ENCODE data around the gene SMIM20.

The SMIM20 gene

GRCh38 chr4:25925486-25926201 is 11.6 kb downstream of the SMIM20 start:
- Histone ChIP-seq H3K4me3 (ENCODE audit: low read length in 2 of 2) (no peak overlapping the region), H3K27ac (ENCODE audit: low read depth in 2 of 2, low read length in 2 of 2) (no peak overlapping the region), H3K36me3 (ENCODE audit: control insufficient read depth in 2 of 2, insufficient read depth in 2 of 2, low read length in 2 of 2) (peaks cover 0 to 7% of the 10 kb centered on the region in 2 donors), H3K9ac (ENCODE audit: low read depth in 1 of 2, low read length in 2 of 2) (no peak overlapping the region), H3K4me1 (ENCODE audit: control insufficient read depth in 2 of 2, insufficient read depth in 2 of 2, low read length in 2 of 2) (peaks cover 0 to 8% of the 10 kb centered on the region in 2 donors), H3K9me3 (ENCODE audit: control insufficient read depth in 2 of 2, low read length in 2 of 2) (no peaks in the 10 kb centered on the region), H3K27me3 (ENCODE audit: control insufficient read depth in 2 of 2, insufficient read depth in 2 of 2, low read length in 2 of 2) (no peaks in the 10 kb centered on the region)

- Histone ChIP-seq H3K27me3 (ENCODE audit: control insufficient read depth in 2 of 2, insufficient read depth in 2 of 2, low read length in 2 of 2) (no peaks in the 10 kb centered on the region), H3K9ac (ENCODE audit: low read depth in 1 of 2, low read length in 2 of 2) (no peak overlapping the region), H3K9me3 (ENCODE audit: control insufficient read depth in 2 of 2, low read length in 2 of 2) (no peaks in the 10 kb centered on the region), H3K27ac (ENCODE audit: low read depth in 2 of 2, low read length in 2 of 2) (no peak overlapping the region), H3K4me3 (ENCODE audit: low read length in 2 of 2) (no peak overlapping the region), H3K4me1 (ENCODE audit: control insufficient read depth in 2 of 2, insufficient read depth in 2 of 2, low read length in 2 of 2) (peaks cover 0 to 8% of the 10 kb centered on the region in 2 donors), H3K36me3 (ENCODE audit: control insufficient read depth in 2 of 2, insufficient read depth in 2 of 2, low read length in 2 of 2) (peaks cover 0 to 7% of the 10 kb centered on the region in 2 donors)
These were observed 12.4 kb downstream of the SMIM20 start for GRCh38 chr4:25926462-25926861.

GRCh38 chr4:25927361-25928195 is 13.6 kb downstream of the SMIM20 start:
- H3K4me3 ChIP-seq (ENCODE audit: low read length in 2 of 2): no peak overlapping the region
- H3K9me3 ChIP-seq (ENCODE audit: control insufficient read depth in 2 of 2, low read length in 2 of 2): no peaks in the 10 kb centered on the region
- no peaks in the 10 kb centered on the region for H3K27me3 ChIP-seq (ENCODE audit: control insufficient read depth in 2 of 2, insufficient read depth in 2 of 2, low read length in 2 of 2)
- no peak overlapping the region for H3K27ac ChIP-seq (ENCODE audit: low read depth in 2 of 2, low read length in 2 of 2)
- peaks cover 0 to 8% of the 10 kb centered on the region in 2 donors for H3K4me1 ChIP-seq (ENCODE audit: control insufficient read depth in 2 of 2, insufficient read depth in 2 of 2, low read length in 2 of 2)
- no peak overlapping the region for H3K9ac ChIP-seq (ENCODE audit: low read depth in 1 of 2, low read length in 2 of 2)
- peaks cover 0 to 7% of the 10 kb centered on the region in 2 donors for H3K36me3 ChIP-seq (ENCODE audit: control insufficient read depth in 2 of 2, insufficient read depth in 2 of 2, low read length in 2 of 2)

GRCh38 chr4:25928379-25929297 is 14.6 kb downstream of the SMIM20 start:
- H3K9ac ChIP-seq (ENCODE audit: low read depth in 1 of 2, low read length in 2 of 2): no peak overlapping the region
- peak overlapping the region in 1 of 2 donors; percentile 15 for H3K4me3 ChIP-seq (ENCODE audit: low read length in 2 of 2)
- H3K27me3 ChIP-seq (ENCODE audit: control insufficient read depth in 2 of 2, insufficient read depth in 2 of 2, low read length in 2 of 2): no peaks in the 10 kb centered on the region
- H3K36me3 ChIP-seq (ENCODE audit: control insufficient read depth in 2 of 2, insufficient read depth in 2 of 2, low read length in 2 of 2): peaks cover 0 to 7% of the 10 kb centered on the region in 2 donors
- H3K27ac ChIP-seq (ENCODE audit: low read depth in 2 of 2, low read length in 2 of 2): peak overlapping the region; percentile 27 to 41
- H3K9me3 ChIP-seq (ENCODE audit: control insufficient read depth in 2 of 2, low read length in 2 of 2): no peaks in the 10 kb centered on the region
- H3K4me1 ChIP-seq (ENCODE audit: control insufficient read depth in 2 of 2, insufficient read depth in 2 of 2, low read length in 2 of 2): peaks cover 0 to 8% of the 10 kb centered on the region in 2 donors

GRCh38 chr4:25929298-25929686 is 15.3 kb downstream of the SMIM20 start:
- peak overlapping the region in 1 of 2 donors; percentile 9 for H3K27ac ChIP-seq (ENCODE audit: low read depth in 2 of 2, low read length in 2 of 2)
- no peak overlapping the region for H3K4me3 ChIP-seq (ENCODE audit: low read length in 2 of 2)

GRCh38 chr4:25930731-25931354 is 16.8 kb downstream of the SMIM20 start:
- H3K4me1 ChIP-seq (ENCODE audit: control insufficient read depth in 2 of 2, insufficient read depth in 2 of 2, low read length in 2 of 2): peaks cover 0 to 8% of the 10 kb centered on the region in 2 donors
- no peaks in the 10 kb centered on the region for H3K27me3 ChIP-seq (ENCODE audit: control insufficient read depth in 2 of 2, insufficient read depth in 2 of 2, low read length in 2 of 2)
- peaks cover 0 to 7% of the 10 kb centered on the region in 2 donors for H3K36me3 ChIP-seq (ENCODE audit: control insufficient read depth in 2 of 2, insufficient read depth in 2 of 2, low read length in 2 of 2)
- no peak overlapping the region for H3K27ac ChIP-seq (ENCODE audit: low read depth in 2 of 2, low read length in 2 of 2)
- H3K9ac ChIP-seq (ENCODE audit: low read depth in 1 of 2, low read length in 2 of 2): no peak overlapping the region
- H3K9me3 ChIP-seq (ENCODE audit: control insufficient read depth in 2 of 2, low read length in 2 of 2): no peaks in the 10 kb centered on the region
- no peak overlapping the region for H3K4me3 ChIP-seq (ENCODE audit: low read length in 2 of 2)

More at GRCh38 chr4:25929298-25929686, 15.3 kb downstream of the SMIM20 start:
- Histone ChIP-seq H3K27me3 (ENCODE audit: control insufficient read depth in 2 of 2, insufficient read depth in 2 of 2, low read length in 2 of 2) (no peaks in the 10 kb centered on the region), H3K36me3 (ENCODE audit: control insufficient read depth in 2 of 2, insufficient read depth in 2 of 2, low read length in 2 of 2) (peaks cover 0 to 7% of the 10 kb centered on the region in 2 donors), H3K4me1 (ENCODE audit: control insufficient read depth in 2 of 2, insufficient read depth in 2 of 2, low read length in 2 of 2) (peaks cover 0 to 8% of the 10 kb centered on the region in 2 donors), H3K9me3 (ENCODE audit: control insufficient read depth in 2 of 2, low read length in 2 of 2) (no peaks in the 10 kb centered on the region), H3K9ac (ENCODE audit: low read depth in 1 of 2, low read length in 2 of 2) (no peak overlapping the region)

GRCh38 chr4:25936696-25937095 is 22.7 kb downstream of the SMIM20 start:
- Histone ChIP-seq H3K27ac (ENCODE audit: low read depth in 2 of 2, low read length in 2 of 2) (no peak overlapping the region), H3K9ac (ENCODE audit: low read depth in 1 of 2, low read length in 2 of 2) (no peak overlapping the region), H3K27me3 (ENCODE audit: control insufficient read depth in 2 of 2, insufficient read depth in 2 of 2, low read length in 2 of 2) (no peaks in the 10 kb centered on the region), H3K9me3 (ENCODE audit: control insufficient read depth in 2 of 2, low read length in 2 of 2) (no peaks in the 10 kb centered on the region), H3K4me3 (ENCODE audit: low read length in 2 of 2) (no peak overlapping the region), H3K36me3 (ENCODE audit: control insufficient read depth in 2 of 2, insufficient read depth in 2 of 2, low read length in 2 of 2) (no peaks in the 10 kb centered on the region), H3K4me1 (ENCODE audit: control insufficient read depth in 2 of 2, insufficient read depth in 2 of 2, low read length in 2 of 2) (no peaks in the 10 kb centered on the region)

- Histone ChIP-seq H3K4me1 (ENCODE audit: control insufficient read depth in 2 of 2, insufficient read depth in 2 of 2, low read length in 2 of 2) (no peaks in the 10 kb centered on the region), H3K9ac (ENCODE audit: low read depth in 1 of 2, low read length in 2 of 2) (no peak overlapping the region), H3K27ac (ENCODE audit: low read depth in 2 of 2, low read length in 2 of 2) (no peak overlapping the region), H3K36me3 (ENCODE audit: control insufficient read depth in 2 of 2, insufficient read depth in 2 of 2, low read length in 2 of 2) (no peaks in the 10 kb centered on the region), H3K4me3 (ENCODE audit: low read length in 2 of 2) (no peak overlapping the region), H3K27me3 (ENCODE audit: control insufficient read depth in 2 of 2, insufficient read depth in 2 of 2, low read length in 2 of 2) (no peaks in the 10 kb centered on the region), H3K9me3 (ENCODE audit: control insufficient read depth in 2 of 2, low read length in 2 of 2) (no peaks in the 10 kb centered on the region)
These were observed 23.8 kb downstream of the SMIM20 start for GRCh38 chr4:25937801-25938200.

GRCh38 chr4:25938366-25938765 is 24.3 kb downstream of the SMIM20 start:
- no peak overlapping the region for H3K9ac ChIP-seq (ENCODE audit: low read depth in 1 of 2, low read length in 2 of 2)
- H3K27ac ChIP-seq (ENCODE audit: low read depth in 2 of 2, low read length in 2 of 2): no peak overlapping the region
- H3K4me3 ChIP-seq (ENCODE audit: low read length in 2 of 2): no peak overlapping the region
- no peaks in the 10 kb centered on the region for H3K4me1 ChIP-seq (ENCODE audit: control insufficient read depth in 2 of 2, insufficient read depth in 2 of 2, low read length in 2 of 2)
- H3K9me3 ChIP-seq (ENCODE audit: control insufficient read depth in 2 of 2, low read length in 2 of 2): no peaks in the 10 kb centered on the region
- no peaks in the 10 kb centered on the region for H3K27me3 ChIP-seq (ENCODE audit: control insufficient read depth in 2 of 2, insufficient read depth in 2 of 2, low read length in 2 of 2)
- H3K36me3 ChIP-seq (ENCODE audit: control insufficient read depth in 2 of 2, insufficient read depth in 2 of 2, low read length in 2 of 2): no peaks in the 10 kb centered on the region

Measured in mucosa of rectum (tissue), 2 donors.